ENCODE measurements around the gene UQCC2. TPM values are rescaled to one million over a fixed set of nuclear protein-coding genes. Genes with fewer than 3 reads are reported as not detected.

Gene UQCC2
- total and polyA plus RNA-seq, 2 of the 8 experiments (the other 6 are each of a cell fraction or from before 2014, with no cell fraction given): 52.1 to 104 TPM

DNA sequence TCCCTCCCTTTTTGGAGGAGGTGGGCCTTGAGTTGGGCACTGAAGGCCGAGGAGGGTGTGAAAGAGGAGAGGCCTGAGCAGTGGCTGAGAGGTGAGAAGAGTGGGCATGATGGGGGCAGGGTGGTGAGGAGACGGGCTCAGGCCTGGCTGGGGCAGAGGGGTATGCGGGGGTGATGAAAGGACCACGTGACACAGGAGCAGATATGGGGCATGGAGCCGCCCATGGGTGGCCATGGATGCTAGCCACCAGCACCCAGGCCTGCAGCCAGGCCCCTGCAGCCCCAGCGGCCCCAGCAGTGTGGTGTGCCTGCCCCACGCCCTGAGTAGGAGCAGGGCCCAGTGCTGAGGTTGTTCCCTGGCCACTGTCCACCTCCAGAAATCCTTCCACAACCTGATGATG, 26.5 kb downstream of the UQCC2 start:
- Histone ChIP-seq H3K18ac (ENCODE audit: extremely low read depth, low read length) (no peak overlapping the region), H3K4me3 (ENCODE audit: extremely low read depth in 1 of 4, insufficient read depth in 2 of 4, low read depth in 3 of 4, low read length in 4 of 4) (no peak overlapping the region), H3K23me2 (ENCODE audit: low read depth, low read length) (no peaks in the 10 kb centered on the region), H2BK5ac (ENCODE audit: low read depth, low read length) (no peak overlapping the region), H4K5ac (ENCODE audit: insufficient read length, low read depth, low read length) (no peak overlapping the region), H4K91ac (replicated peaks; ENCODE audit: insufficient read length, low read length) (no peak overlapping the region), H3K14ac (ENCODE audit: insufficient read length) (no peak overlapping the region), H4K20me1 (replicated peaks in 1 of 2; ENCODE audit: control insufficient read depth in 1 of 2, insufficient read depth in 2 of 2, low read length in 2 of 2) (peaks cover 0 to 13% of the 10 kb centered on the region in 2 experiments), H3K23ac (ENCODE audit: insufficient read length) (no peak overlapping the region), H3K9me3 (ENCODE audit: insufficient read depth in 2 of 2, low read depth in 1 of 2, low read length in 1 of 2) (no peaks in the 10 kb centered on the region), H3K27me3 (replicated peaks in 1 of 4; ENCODE audit: control insufficient read depth in 3 of 4, extremely low read depth in 1 of 4, insufficient read depth in 3 of 4, low read length in 3 of 4) (no peaks in the 10 kb centered on the region), H3K36me3 (ENCODE audit: control insufficient read depth in 2 of 4, insufficient read depth in 4 of 4, low read length in 3 of 4) (peaks cover 12 to 62% (median 42%) of the 10 kb centered on the region in 4 experiments; a peak in 6 of 8 replicates), H2AFZ (ENCODE audit: low read length) (no peak overlapping the region), H3K79me2 (ENCODE audit: control insufficient read depth in 1 of 2, insufficient read depth in 2 of 2, low read length in 2 of 2) (no peaks in the 10 kb centered on the region), H2BK15ac (ENCODE audit: low read length) (no peak overlapping the region), H3K4me1 (replicated peaks in 1 of 4; ENCODE audit: control insufficient read depth in 3 of 4, insufficient read depth in 4 of 4, low read length in 3 of 4) (no peaks in the 10 kb centered on the region), H3K27ac (ENCODE audit: low read depth, low read length) (no peak overlapping the region), H3K4ac (replicated peaks; ENCODE audit: insufficient read length, low read depth, low read length) (no peak overlapping the region), H2BK20ac (ENCODE audit: low read length) (no peak overlapping the region), H3K4me2 (ENCODE audit: insufficient read depth in 1 of 2, low read depth in 2 of 2, low read length in 2 of 2) (no peak overlapping the region), H2BK12ac (ENCODE audit: low read depth, low read length) (no peak overlapping the region), H3K56ac (replicated peaks; ENCODE audit: insufficient read length, low read depth, low read length) (no peak overlapping the region), H3K9ac (replicated peaks in 1 of 4; ENCODE audit: extremely low read depth in 1 of 4, low read depth in 3 of 4, low read length in 3 of 4) (no peak overlapping the region), H2BK120ac (replicated peaks; ENCODE audit: low read depth, low read length) (no peak overlapping the region), H4K8ac (ENCODE audit: extremely low read depth, insufficient read depth, low read length) (no peak overlapping the region), H3K79me1 (ENCODE audit: low read depth, low read length) (no peaks in the 10 kb centered on the region), H2AK5ac (ENCODE audit: low read depth, low read length) (no peak overlapping the region)
- WGBS, 2 experiments (ENCODE audit: extremely low coverage in 1 of 2, insufficient coverage in 1 of 2, insufficient read length in 1 of 2, insufficient replicate concordance in 2 of 2, low coverage in 1 of 2, low lambda C conversion rate in 2 of 2, missing lambda C conversion rate in 1 of 2): 87% methylated on average over 7 of the region's 7 CpGs; no CpG with 5 or more reads in 1 of the 2 experiments
- DNase-seq (ENCODE audit: low read depth in 1 of 2, low spot score in 2 of 2) (no peak), FAIRE-seq (no peak)
- ChIA-PET POLR2A (ENCODE audit: partially characterized antibody) (interaction anchor here (1.4 kb wide), 1 partner anchor 9 kb away, joined by 4 read pairs; no protein-coding TSS in a partner anchor), CTCF (ENCODE audit: partially characterized antibody) (interaction anchor here (1.7 kb wide), 1 partner anchor 98 kb away, joined by 4 read pairs; no protein-coding TSS in a partner anchor)
- TF ChIP-seq EGR1 (IDR thresholded peaks at IDR 0.05; ENCODE audit: borderline replicate concordance, low read depth, low read length): no peak
- no peak for TF ChIP-seq EP300 (IDR thresholded peaks at IDR 0.05; ENCODE audit: borderline replicate concordance in 1 of 2, low read depth in 2 of 2, low read length in 2 of 2)
- TF ChIP-seq, protein P1, sequence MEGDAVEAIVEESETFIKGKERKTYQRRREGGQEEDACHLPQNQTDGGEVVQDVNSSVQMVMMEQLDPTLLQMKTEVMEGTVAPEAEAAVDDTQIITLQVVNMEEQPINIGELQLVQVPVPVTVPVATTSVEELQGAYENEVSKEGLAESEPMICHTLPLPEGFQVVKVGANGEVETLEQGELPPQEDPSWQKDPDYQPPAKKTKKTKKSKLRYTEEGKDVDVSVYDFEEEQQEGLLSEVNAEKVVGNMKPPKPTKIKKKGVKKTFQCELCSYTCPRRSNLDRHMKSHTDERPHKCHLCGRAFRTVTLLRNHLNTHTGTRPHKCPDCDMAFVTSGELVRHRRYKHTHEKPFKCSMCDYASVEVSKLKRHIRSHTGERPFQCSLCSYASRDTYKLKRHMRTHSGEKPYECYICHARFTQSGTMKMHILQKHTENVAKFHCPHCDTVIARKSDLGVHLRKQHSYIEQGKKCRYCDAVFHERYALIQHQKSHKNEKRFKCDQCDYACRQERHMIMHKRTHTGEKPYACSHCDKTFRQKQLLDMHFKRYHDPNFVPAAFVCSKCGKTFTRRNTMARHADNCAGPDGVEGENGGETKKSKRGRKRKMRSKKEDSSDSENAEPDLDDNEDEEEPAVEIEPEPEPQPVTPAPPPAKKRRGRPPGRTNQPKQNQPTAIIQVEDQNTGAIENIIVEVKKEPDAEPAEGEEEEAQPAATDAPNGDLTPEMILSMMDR (IDR thresholded peaks at IDR 0.05; ENCODE audit: control extremely low read depth in 1 of 3, insufficient read depth in 1 of 3, low read depth in 1 of 3, low read length in 3 of 3): no peak
- TF ChIP-seq KDM5A (IDR thresholded peaks at IDR 0.05; ENCODE audit: low read length): no peak
- TF ChIP-seq SIRT6 (IDR thresholded peaks at IDR 0.05; ENCODE audit: low read length): no peak
- no peak for TF ChIP-seq POU5F1 (IDR thresholded peaks at IDR 0.05; ENCODE audit: low read depth, low read length)
- TF ChIP-seq TCF12 (IDR thresholded peaks at IDR 0.05; ENCODE audit: low read depth, low read length): no peak
- TF ChIP-seq RNF2 (IDR thresholded peaks at IDR 0.05; ENCODE audit: borderline replicate concordance, low read depth, low read length, missing control alignments, poor library complexity, severe bottlenecking): no peak
